KMS-11 (cell line): ENCODE data around the gene LZTS3.

Experiments
- H2AFZ ChIP-seq: fragments of 200-600 bp; sonication (generic); 2 replicates; pipeline ENCODE4 v1.6.1; 2016; ENCODE audit warnings: antibody characterized with exemption, mixed run types, low read depth
- H3K27ac ChIP-seq: fragments of 200-600 bp; sonication (generic); 2 replicates; pipeline ENCODE4 v1.6.1; 2016; ENCODE audit warnings: mild to moderate bottlenecking, mixed run types
- H3K27me3 ChIP-seq: fragments of 200-600 bp; sonication (generic); 2 replicates; pipeline ENCODE4 v1.6.1; 2017; ENCODE audit warnings: mild to moderate bottlenecking, low read depth, mixed run types, moderate library complexity; ENCODE audit not compliant: insufficient read depth
- H3K36me3 ChIP-seq: fragments of 200-600 bp; sonication (generic); 2 replicates; pipeline ENCODE4 v1.6.1; 2017; ENCODE audit warnings: mild to moderate bottlenecking, mixed run types; ENCODE audit not compliant: insufficient read depth
- H3K4me1 ChIP-seq: fragments of 200-600 bp; sonication (generic); 2 replicates; pipeline ENCODE4 v1.6.1; 2016; ENCODE audit warnings: mild to moderate bottlenecking, low read depth, mixed run types; ENCODE audit not compliant: poor library complexity, severe bottlenecking
- H3K4me2 ChIP-seq: fragments of 200-600 bp; sonication (generic); 2 replicates; pipeline ENCODE4 v1.7.0; 2016; ENCODE audit warnings: mild to moderate bottlenecking, mixed run types
- H3K4me3 ChIP-seq: fragments of 200-600 bp; sonication (generic); IDR thresholded peaks from 2 replicates; pipeline ENCODE4 v1.6.1; 2017; ENCODE audit warnings: low read depth, low read length, mixed read lengths; ENCODE audit not compliant: insufficient read depth
- H3K79me2 ChIP-seq: fragments of 200-600 bp; sonication (generic); 2 replicates; pipeline ENCODE4 v1.6.1; 2016; ENCODE audit warnings: low read depth, mixed run types; ENCODE audit not compliant: insufficient read depth
- H3K9ac ChIP-seq: fragments of 200-600 bp; sonication (generic); 2 replicates; pipeline ENCODE4 v1.6.1; 2016; ENCODE audit warnings: mild to moderate bottlenecking, mixed run types
- H4K20me1 ChIP-seq: fragments of 200-600 bp; sonication (generic); 2 replicates; pipeline ENCODE4 v1.6.1; 2016; ENCODE audit warnings: mild to moderate bottlenecking, mixed run types; ENCODE audit not compliant: insufficient read depth
- CTCF ChIP-seq: fragments of 200-600 bp; sonication (generic); conservative IDR thresholded peaks from 2 replicates; pipeline ENCODE4 v1.6.1; 2017; ENCODE audit warnings: low read depth, mild to moderate bottlenecking, antibody characterized with exemption, low read length, moderate library complexity, mixed read lengths

Gene LZTS3

GRCh38 chr20:3168079-3168828 is 5.1 kb downstream of the LZTS3 start:
- no peak overlapping the region for H3K4me3 ChIP-seq
- no peak overlapping the region for H3K9ac ChIP-seq
- H3K4me1 ChIP-seq = no peaks in the 10 kb centered on the region
- no peaks in the 10 kb centered on the region for H3K36me3 ChIP-seq
- no peaks in the 10 kb centered on the region for H3K27me3 ChIP-seq
- no peaks in the 10 kb centered on the region for H3K79me2 ChIP-seq
- no peak overlapping the region for H2AFZ ChIP-seq
- no peaks in the 10 kb centered on the region for H4K20me1 ChIP-seq
- no peak overlapping the region for H3K4me2 ChIP-seq
- no peak overlapping the region for H3K27ac ChIP-seq
- no peak for TF ChIP-seq CTCF

- H3K27ac ChIP-seq = no peak overlapping the region
- no peak overlapping the region for H3K9ac ChIP-seq
- H3K4me2 ChIP-seq = no peak overlapping the region
- TF ChIP-seq CTCF = no peak
- no peaks in the 10 kb centered on the region for H3K4me1 ChIP-seq
- no peaks in the 10 kb centered on the region for H4K20me1 ChIP-seq
- no peak overlapping the region for H2AFZ ChIP-seq
- no peaks in the 10 kb centered on the region for H3K36me3 ChIP-seq
- no peak overlapping the region for H3K4me3 ChIP-seq
- H3K27me3 ChIP-seq = no peaks in the 10 kb centered on the region
- no peaks in the 10 kb centered on the region for H3K79me2 ChIP-seq
Observed at GRCh38 chr20:3167738-3168078, 5.6 kb downstream of the LZTS3 start.

GRCh38 chr20:3166913-3167342 is 6.4 kb downstream of the LZTS3 start:
- no peaks in the 10 kb centered on the region for H3K36me3 ChIP-seq
- no peak overlapping the region for H3K9ac ChIP-seq
- no peaks in the 10 kb centered on the region for H3K27me3 ChIP-seq
- no peaks in the 10 kb centered on the region for H4K20me1 ChIP-seq
- no peaks in the 10 kb centered on the region for H3K4me1 ChIP-seq
- TF ChIP-seq CTCF = no peak
- H3K4me3 ChIP-seq = no peak overlapping the region
- no peak overlapping the region for H3K27ac ChIP-seq
- no peak overlapping the region for H3K4me2 ChIP-seq
- H3K79me2 ChIP-seq = no peaks in the 10 kb centered on the region
- H2AFZ ChIP-seq = no peak overlapping the region

- Histone ChIP-seq H3K79me2 (no peaks in the 10 kb centered on the region), H3K4me1 (no peaks in the 10 kb centered on the region), H3K27me3 (no peaks in the 10 kb centered on the region), H3K27ac (no peak overlapping the region), H2AFZ (no peak overlapping the region), H3K4me2 (no peak overlapping the region), H3K9ac (no peak overlapping the region), H3K4me3 (no peak overlapping the region), H3K36me3 (no peaks in the 10 kb centered on the region), H4K20me1 (no peaks in the 10 kb centered on the region)
- TF ChIP-seq CTCF = no peak
Observed at GRCh38 chr20:3166338-3166912, 6.9 kb downstream of the LZTS3 start.
